ENCODE data around the gene DMRT3.

The DMRT3 gene

GRCh38 chr9:1018121-1018520 is 41.7 kb downstream of the DMRT3 start:
- TF ChIP-seq, protein P1, sequence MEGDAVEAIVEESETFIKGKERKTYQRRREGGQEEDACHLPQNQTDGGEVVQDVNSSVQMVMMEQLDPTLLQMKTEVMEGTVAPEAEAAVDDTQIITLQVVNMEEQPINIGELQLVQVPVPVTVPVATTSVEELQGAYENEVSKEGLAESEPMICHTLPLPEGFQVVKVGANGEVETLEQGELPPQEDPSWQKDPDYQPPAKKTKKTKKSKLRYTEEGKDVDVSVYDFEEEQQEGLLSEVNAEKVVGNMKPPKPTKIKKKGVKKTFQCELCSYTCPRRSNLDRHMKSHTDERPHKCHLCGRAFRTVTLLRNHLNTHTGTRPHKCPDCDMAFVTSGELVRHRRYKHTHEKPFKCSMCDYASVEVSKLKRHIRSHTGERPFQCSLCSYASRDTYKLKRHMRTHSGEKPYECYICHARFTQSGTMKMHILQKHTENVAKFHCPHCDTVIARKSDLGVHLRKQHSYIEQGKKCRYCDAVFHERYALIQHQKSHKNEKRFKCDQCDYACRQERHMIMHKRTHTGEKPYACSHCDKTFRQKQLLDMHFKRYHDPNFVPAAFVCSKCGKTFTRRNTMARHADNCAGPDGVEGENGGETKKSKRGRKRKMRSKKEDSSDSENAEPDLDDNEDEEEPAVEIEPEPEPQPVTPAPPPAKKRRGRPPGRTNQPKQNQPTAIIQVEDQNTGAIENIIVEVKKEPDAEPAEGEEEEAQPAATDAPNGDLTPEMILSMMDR (IDR thresholded peaks at IDR 0.05; ENCODE audit: low read depth, low read length), result no peak
- H3K4me3 ChIP-seq (ENCODE audit: low read depth, low read length), result no peak overlapping the region

DNA sequence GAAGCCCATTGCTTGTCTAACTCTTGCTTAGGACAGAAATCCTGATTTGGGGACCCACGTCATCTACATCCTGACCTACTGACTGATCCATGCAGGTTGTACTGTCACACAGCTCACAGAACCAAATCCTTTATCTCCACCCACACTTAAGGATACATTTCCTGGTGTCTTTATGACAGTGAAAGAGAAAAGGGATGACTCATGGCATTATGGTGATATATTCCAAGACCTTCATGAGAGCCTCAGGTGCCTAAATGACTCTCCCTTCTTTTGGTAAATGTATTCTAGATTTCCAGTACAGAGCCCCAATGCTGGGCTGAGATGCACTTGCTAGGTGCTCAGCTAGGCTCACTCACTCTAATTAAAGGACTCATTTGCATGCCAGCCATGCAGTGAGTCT is 47.7 kb downstream of the DMRT3 start:
- TF ChIP-seq, protein P1 (IDR thresholded peaks at IDR 0.05; ENCODE audit: low read depth, low read length), result no peak
- H3K4me3 ChIP-seq (ENCODE audit: low read depth, low read length), result no peak overlapping the region

- H3K4me3 ChIP-seq (ENCODE audit: low read depth, low read length), result no peak overlapping the region
These were observed 48.7 kb downstream of the DMRT3 start for GRCh38 chr9:1025131-1025530.

GRCh38 chr9:1026219-1026618 is 49.8 kb downstream of the DMRT3 start:
- TF ChIP-seq, protein P1 (IDR thresholded peaks at IDR 0.05; ENCODE audit: low read depth, low read length), result no peak
- no peak overlapping the region for H3K4me3 ChIP-seq (ENCODE audit: low read depth, low read length)

More at GRCh38 chr9:1025131-1025530, 48.7 kb downstream of the DMRT3 start:
- TF ChIP-seq, protein P1 (IDR thresholded peaks at IDR 0.05; ENCODE audit: low read depth, low read length), result no peak

- no peak overlapping the region for H3K4me3 ChIP-seq (ENCODE audit: low read depth, low read length)
- TF ChIP-seq, protein P1 (IDR thresholded peaks at IDR 0.05; ENCODE audit: low read depth, low read length), result no peak
These were observed 52.2 kb downstream of the DMRT3 start for GRCh38 chr9:1028501-1029190.

GRCh38 chr9:1031951-1032601 is 55.6 kb downstream of the DMRT3 start:
- no peak overlapping the region for H3K4me3 ChIP-seq (ENCODE audit: low read depth, low read length)
- TF ChIP-seq, protein P1 (IDR thresholded peaks at IDR 0.05; ENCODE audit: low read depth, low read length), result no peak

DNA sequence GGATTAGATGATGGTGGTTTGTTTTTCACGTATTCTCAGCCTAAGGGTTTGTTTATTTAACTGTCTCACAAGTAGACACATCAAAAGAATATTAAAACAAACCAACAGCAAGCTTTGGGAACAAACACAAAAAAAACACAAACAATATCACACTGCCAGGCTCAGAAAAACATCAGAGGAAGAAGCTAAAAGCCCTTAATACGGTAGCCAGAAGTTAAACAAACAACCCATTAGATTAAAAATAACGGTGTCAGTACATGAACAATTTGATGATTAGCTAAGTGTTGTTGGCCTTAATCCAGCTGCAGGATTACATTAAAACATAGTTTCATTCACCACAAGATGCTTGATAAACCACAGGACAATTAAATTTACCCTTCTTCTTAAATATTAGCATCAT is 57.8 kb downstream of the DMRT3 start:
- no peak overlapping the region for H3K4me3 ChIP-seq (ENCODE audit: low read depth, low read length)
- TF ChIP-seq, protein P1 (IDR thresholded peaks at IDR 0.05; ENCODE audit: low read depth, low read length), result no peak

All from WI38 (cell line).